HL-60/S4 (cell line): ENCODE measurements around the gene FGFR3.

ENCODE experiments used
- in situ Hi-C: fragments of 300-500 bp; cut with MboI; formaldehyde crosslinking; loops from 2 replicates; pipeline ENCODE4 v1.14.3; 2022; ENCODE audit warnings: low sequenced_read_pairs

Gene FGFR3

GRCh38 chr4:1786544-1787362, 6.3 kb upstream of the FGFR3 start:
- in situ Hi-C loops: no loop called here

GRCh38 chr4:1787411-1788077, 5.5 kb upstream of the FGFR3 start:
- in situ Hi-C loops: no loop called here

GRCh38 chr4:1788254-1788973, 4.7 kb upstream of the FGFR3 start:
- in situ Hi-C loops: no loop called here

- in situ Hi-C loops: no loop called here
These were observed 3.5 kb upstream of the FGFR3 start for GRCh38 chr4:1789552-1789951.

DNA sequence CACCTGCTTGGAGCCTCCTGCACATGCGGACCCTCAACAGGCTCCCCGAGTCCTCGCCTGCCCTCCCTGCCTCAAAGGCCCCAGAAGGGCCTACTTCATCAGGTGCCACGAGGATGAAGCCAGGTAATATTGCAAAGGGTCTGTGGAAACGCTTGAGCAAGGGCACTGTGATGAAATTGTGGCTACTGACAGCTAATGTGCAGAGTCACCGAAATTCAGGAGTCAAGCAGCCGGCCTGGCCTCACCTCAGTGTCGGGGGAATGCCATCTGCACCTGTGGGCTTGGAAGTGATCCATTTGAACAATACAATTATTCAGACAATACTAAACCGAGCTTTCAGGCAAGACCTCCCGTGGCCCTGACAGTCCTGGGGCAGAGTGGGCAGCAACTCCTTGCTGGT, 3.1 kb upstream of the FGFR3 start:
- in situ Hi-C loops: no loop called here

DNA sequence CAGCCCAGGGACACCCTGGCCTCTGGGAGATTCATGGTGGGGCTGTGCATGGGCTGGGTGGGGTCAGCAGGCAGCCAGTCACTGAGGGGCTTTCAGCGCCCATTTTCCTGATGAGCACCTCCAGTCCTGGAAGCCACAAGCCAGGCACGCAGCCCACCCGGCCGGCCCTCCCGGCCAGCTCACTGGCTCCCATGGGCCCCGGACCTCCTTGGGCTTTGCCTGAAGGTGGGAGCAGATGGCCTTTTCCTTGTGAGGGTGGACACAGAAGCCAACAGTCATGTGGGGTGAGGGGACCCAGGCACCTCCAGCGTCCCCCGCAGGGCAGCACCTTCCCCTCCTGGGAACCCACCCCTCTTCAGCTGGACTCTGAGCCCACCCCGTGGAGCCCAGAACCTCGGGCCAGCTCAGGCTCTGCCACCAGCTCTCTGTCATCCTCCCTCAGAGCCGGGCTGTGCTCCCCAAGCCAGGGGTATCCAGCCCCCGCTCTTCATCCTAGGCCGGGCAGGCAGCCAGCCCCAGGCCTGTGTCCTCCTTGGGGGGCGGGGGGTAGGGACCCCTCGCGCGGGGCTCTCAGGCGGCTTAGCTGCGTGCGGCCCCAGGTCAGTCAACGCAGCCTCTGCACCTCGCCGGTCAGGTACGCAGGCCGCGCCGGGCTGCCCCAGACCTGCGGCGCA, 798 bp upstream of the FGFR3 start:
- in situ Hi-C loops: no loop called here

DNA sequence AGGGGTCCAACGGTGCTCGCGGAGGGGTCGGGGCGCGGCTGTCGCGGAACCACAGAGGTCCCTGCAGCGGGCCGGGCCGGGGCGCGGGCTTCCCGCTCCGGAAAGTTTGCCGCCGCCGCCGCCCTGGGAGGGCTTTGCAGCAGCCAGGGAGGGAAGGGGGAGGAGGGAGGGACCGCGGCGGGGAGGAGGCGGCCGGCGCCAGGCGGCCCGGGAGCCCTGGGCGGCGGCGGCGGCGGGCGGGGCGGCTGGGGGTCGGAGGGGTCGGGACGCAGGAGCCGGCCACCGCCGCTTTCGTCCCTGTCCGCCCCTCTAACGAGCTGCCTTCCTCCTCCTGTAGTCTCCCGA, 375 bp downstream of the FGFR3 start:
- in situ Hi-C loops: no loop called here

DNA sequence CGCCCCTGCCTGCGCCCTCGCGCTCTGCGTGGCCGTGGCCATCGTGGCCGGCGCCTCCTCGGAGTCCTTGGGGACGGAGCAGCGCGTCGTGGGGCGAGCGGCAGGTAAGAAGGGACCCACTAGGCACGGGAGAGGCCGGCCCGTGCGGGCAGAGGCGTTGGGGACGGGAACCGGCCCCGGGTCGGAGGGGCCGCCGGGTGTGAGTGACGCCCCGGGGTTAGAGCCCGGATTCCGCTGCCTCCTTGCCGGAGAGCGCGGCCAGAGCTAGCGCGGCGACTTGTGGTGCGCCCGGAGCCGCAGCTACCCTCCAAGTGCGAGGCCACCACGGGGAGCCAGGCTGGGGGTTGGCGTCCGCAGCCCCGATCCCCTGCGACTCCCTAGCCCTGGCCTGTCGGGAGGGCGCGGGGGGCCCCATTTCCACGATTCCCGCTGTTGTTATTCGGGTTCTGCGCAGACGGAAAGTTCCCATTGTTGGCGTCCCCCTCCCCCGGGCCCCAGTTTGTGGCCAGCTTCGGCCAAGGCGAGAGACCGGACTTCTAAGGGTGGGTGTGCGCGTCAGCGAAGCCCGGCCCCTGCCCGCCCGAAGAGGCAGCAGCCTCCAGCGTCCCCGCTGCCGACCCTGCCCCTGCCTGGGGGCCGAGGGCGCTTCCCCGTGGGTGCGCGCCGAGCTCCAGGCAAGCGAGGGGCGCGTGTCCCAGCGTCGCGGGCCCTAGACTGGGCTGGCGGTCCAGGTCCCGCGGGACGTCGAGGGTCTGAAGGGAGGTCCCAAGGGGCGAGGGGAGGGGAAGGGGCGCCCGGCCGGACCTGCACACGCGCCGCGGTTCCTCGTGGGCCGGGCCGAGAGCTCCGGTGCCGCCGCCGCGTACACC, 1.1 kb downstream of the FGFR3 start:
- in situ Hi-C loops: no loop called here

DNA sequence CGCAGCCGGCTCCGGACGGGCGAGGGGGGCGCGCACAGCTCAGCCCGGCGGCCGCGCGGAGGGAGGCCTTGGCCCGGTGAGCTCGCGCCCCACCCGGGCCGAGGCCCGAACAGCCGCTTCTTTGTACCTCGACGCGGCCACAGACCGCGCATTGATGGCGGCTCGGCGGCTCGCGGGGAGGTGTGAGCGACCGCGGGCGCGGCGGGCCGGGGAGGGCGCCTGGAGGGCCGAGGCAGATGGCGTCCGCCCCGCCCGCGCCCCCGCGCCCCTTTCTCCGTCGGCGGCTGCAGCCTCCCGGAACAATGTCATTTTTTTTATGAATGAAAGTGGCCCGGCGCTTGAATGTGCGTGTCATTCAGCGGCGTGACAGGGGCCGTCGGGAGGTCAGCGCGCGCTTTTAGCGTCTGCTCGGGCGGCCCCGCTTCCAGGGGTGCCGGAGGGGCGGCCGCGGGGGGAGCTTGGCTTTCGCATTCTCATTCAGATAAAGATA, 1.8 kb downstream of the FGFR3 start:
- in situ Hi-C loops: no loop called here

GRCh38 chr4:1795299-1796195, 2.5 kb downstream of the FGFR3 start:
- in situ Hi-C loops: no loop called here

DNA sequence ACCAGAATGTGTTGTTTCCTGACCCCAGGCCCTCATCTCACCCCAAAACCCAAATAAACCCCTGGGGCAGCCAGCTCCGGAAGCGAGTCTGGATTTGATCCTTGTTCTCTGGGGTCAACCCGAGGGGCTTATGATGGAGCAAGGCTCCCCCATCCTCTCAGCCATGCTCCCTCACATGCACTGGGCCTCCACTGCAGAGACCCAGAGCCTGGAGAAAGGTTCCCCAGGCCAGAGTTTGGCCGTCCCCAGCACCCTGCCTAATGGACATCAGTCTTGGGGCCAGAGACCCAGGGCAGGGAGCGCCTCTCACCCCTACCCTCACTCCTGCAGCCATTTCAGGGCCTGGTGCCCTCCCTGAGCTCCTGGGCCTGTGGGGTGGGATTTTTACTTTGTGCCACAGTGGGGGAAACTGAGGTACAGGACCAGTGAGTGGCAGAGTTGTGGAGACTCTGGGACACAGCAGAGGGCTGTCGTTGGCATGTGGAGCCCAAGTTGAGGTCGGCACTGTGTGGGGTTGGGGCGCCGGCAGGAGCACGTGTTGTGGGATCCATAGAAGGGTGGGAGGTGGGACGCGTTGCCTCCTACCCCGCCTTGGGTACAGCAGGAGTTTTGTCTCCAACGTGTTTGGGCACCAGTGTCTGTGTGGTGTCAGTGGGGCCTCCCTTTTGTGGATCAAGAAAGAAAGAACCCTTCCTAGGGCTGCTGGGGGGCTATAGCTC, 3.6 kb downstream of the FGFR3 start:
- in situ Hi-C loops: no loop called here

- in situ Hi-C loops: no loop called here
These were observed 4.3 kb downstream of the FGFR3 start for GRCh38 chr4:1797298-1797860.

DNA sequence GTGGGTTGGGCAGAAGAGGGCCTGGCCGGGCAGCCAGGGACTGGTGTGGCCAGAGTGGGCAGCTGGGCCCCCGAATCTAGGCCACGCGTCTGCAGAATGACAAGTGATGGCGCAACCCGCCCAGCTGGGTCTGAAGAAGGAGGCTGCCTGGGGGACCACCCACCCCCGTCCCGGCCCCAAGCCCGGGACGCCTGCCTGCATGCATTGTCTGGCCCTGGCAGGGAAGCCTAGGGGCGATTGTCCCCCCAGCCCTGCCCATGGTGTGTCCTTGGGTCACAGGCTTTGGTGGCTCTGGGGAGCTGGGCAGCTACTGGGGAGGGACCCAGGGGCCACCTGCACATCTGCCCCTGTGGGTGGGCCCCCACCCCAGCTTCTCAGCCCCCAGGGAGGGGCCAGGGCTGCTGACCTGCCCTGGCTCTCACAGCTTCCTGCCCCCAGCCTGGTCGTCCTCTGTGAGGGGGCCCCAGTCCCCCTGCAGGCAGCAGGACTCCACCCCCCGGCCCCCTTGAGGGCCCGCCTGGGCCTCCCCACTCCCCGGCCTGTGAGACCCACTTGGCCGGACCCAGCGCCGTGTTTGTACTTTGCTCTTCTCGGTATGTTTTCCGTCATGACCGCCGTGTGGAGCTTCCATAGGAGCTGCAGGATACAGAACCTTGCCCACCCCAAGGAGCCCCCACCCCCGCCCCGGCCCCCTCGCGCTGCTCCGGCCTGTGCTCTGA, 4.9 kb downstream of the FGFR3 start:
- in situ Hi-C loops: no loop called here

DNA sequence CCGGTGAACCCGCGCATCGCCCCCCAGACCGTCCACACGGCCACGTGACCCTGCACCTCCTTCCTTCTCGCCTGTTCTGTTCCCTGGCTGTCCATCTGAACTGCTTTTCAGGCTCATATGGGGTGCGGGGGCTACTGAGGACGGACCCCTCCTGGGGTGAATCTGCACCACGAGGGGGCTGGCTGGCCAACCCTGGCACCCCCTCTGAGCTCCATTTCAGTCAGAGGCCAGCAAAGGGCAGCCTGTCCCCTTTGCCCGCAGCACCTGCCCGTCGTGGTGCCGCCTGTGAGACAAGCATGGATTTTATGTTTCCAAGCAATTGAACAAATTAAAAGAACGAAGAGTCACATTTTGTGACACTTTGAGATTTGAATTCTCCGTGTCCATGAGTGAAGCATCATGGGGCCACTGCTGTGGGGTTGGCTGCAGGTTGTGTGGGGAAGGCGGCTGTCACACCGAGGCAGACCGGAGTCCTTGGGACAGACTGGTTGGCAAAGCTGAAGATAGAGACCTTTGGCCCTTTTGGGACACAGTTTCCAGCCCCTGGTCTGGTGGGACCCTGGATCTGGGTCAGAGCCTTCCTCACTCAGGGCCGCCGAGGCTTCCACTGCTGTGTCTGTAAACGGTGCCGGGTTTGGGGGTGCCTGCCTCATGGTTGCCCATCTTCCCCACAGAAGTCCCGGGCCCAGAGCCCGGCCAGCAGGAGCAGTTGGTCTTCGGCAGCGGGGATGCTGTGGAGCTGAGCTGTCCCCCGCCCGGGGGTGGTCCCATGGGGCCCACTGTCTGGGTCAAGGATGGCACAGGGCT, 5.7 kb downstream of the FGFR3 start:
- in situ Hi-C loops: no loop called here

DNA sequence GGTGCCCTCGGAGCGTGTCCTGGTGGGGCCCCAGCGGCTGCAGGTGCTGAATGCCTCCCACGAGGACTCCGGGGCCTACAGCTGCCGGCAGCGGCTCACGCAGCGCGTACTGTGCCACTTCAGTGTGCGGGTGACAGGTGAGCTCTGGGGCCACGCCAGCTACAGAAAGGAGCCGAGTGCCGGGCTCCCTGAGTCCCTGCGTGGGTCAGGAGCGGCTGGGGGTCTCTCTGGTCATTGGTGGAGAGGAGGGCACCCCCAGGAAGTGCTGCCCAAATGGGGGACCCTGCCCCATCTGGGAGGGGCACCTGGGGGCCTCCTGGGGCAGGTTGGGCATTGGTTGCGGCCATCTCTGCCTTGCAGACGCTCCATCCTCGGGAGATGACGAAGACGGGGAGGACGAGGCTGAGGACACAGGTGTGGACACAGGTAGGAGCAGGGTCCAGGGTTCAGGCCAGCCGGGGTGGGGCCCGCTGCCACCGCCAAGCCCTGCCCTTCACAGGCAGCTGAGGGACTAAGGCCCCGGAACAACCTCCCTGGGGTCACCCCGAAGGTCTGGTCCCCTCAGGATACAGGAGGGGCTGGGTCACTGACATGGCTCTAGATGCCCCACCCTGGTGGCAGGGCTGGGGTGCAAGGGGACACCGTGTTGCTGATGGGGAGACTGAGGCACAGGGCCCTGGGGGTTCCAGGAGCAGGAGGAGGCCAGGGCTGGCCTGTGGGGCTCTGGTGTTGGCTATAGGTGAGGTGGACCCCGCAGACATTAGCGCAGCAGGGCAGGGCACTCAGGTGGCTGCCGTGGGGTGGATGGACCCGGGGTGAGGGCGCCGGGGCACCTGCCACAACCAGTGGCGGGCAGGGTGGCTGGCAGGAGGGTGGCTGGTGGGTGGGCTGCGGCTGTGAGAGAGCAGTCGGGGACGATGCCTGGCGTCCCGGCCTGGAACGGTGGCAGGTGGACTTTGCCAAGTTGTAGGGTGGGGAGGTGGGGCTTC, 6.6 kb downstream of the FGFR3 start:
- in situ Hi-C loops: no loop called here

- in situ Hi-C loops: no loop called here
These were observed 7.7 kb downstream of the FGFR3 start for GRCh38 chr4:1800805-1801204.
